ENCODE measurements around the gene TFDP3. TPM values are rescaled to one million over a fixed set of nuclear protein-coding genes. Genes with fewer than 3 reads are reported as not detected.

TFDP3 gene
- total RNA-seq, 1 donor: not detected

- Histone ChIP-seq H4K20me1 (ENCODE audit: insufficient read depth, low read length) (no peaks in the 10 kb centered on the region), H3K4me3 (ENCODE audit: insufficient read depth, low read length) (no peak overlapping the region), H2AFZ (ENCODE audit: low read length) (no peak overlapping the region), H3K36me3 (ENCODE audit: insufficient read depth, low read length) (no peaks in the 10 kb centered on the region), H3K4me1 (ENCODE audit: insufficient read depth, low read length) (no peaks in the 10 kb centered on the region), H3K9me3 (ENCODE audit: low read depth, low read length) (no peaks in the 10 kb centered on the region), H3K27me3 (ENCODE audit: insufficient read depth, low read length) (peaks cover 10% of the 10 kb centered on the region), H3K79me2 (ENCODE audit: insufficient read depth, low read length) (no peaks in the 10 kb centered on the region), H3K4me2 (ENCODE audit: insufficient read depth, low read length) (no peak overlapping the region), H3K27ac (ENCODE audit: low read depth, low read length) (no peak overlapping the region)
- TF ChIP-seq CTCF (IDR thresholded peaks at IDR 0.05; ENCODE audit: extremely low read depth, low read depth, low read length): no peak
- no peak for DNase-seq (ENCODE audit: insufficient read length, low spot score, missing footprints)
Observed at GRCh38 chrX:133229361-133229760, 11.2 kb upstream of the TFDP3 start.

GRCh38 chrX:133215747-133216146 is 2.4 kb downstream of the TFDP3 start:
- Histone ChIP-seq H3K27me3 (ENCODE audit: insufficient read depth, low read length) (peaks cover 6% of the 10 kb centered on the region), H3K27ac (ENCODE audit: low read depth, low read length) (no peak overlapping the region), H3K4me2 (ENCODE audit: insufficient read depth, low read length) (no peak overlapping the region), H3K4me3 (ENCODE audit: insufficient read depth, low read length) (no peak overlapping the region), H3K9me3 (ENCODE audit: low read depth, low read length) (no peaks in the 10 kb centered on the region), H3K4me1 (ENCODE audit: insufficient read depth, low read length) (no peaks in the 10 kb centered on the region), H3K36me3 (ENCODE audit: insufficient read depth, low read length) (no peaks in the 10 kb centered on the region), H2AFZ (ENCODE audit: low read length) (no peak overlapping the region), H3K79me2 (ENCODE audit: insufficient read depth, low read length) (no peaks in the 10 kb centered on the region), H4K20me1 (ENCODE audit: insufficient read depth, low read length) (no peaks in the 10 kb centered on the region)
- no peak for DNase-seq (ENCODE audit: insufficient read length, low spot score, missing footprints)
- peak; percentile 46 for TF ChIP-seq CTCF (IDR thresholded peaks at IDR 0.05; ENCODE audit: extremely low read depth, low read depth, low read length)

- Histone ChIP-seq H2AFZ (ENCODE audit: low read length) (no peak overlapping the region), H3K4me2 (ENCODE audit: insufficient read depth, low read length) (no peak overlapping the region), H3K27ac (ENCODE audit: low read depth, low read length) (no peak overlapping the region), H3K79me2 (ENCODE audit: insufficient read depth, low read length) (no peaks in the 10 kb centered on the region), H3K4me1 (ENCODE audit: insufficient read depth, low read length) (no peaks in the 10 kb centered on the region), H3K27me3 (ENCODE audit: insufficient read depth, low read length) (peaks cover 5% of the 10 kb centered on the region), H3K36me3 (ENCODE audit: insufficient read depth, low read length) (no peaks in the 10 kb centered on the region), H3K9me3 (ENCODE audit: low read depth, low read length) (no peaks in the 10 kb centered on the region), H4K20me1 (ENCODE audit: insufficient read depth, low read length) (no peaks in the 10 kb centered on the region), H3K4me3 (ENCODE audit: insufficient read depth, low read length) (no peak overlapping the region)
- TF ChIP-seq CTCF (IDR thresholded peaks at IDR 0.05; ENCODE audit: extremely low read depth, low read depth, low read length): no peak
- DNase-seq (ENCODE audit: insufficient read length, low spot score, missing footprints): no peak
Observed at GRCh38 chrX:133215017-133215416, 3.1 kb downstream of the TFDP3 start.

GRCh38 chrX:133214301-133214700 is 3.9 kb downstream of the TFDP3 start:
- H3K36me3 ChIP-seq (ENCODE audit: insufficient read depth, low read length): no peaks in the 10 kb centered on the region
- no peaks in the 10 kb centered on the region for H3K9me3 ChIP-seq (ENCODE audit: low read depth, low read length)
- TF ChIP-seq CTCF (IDR thresholded peaks at IDR 0.05; ENCODE audit: extremely low read depth, low read depth, low read length): no peak
- no peak for DNase-seq (ENCODE audit: insufficient read length, low spot score, missing footprints)
- H2AFZ ChIP-seq (ENCODE audit: low read length): no peak overlapping the region
- H3K4me3 ChIP-seq (ENCODE audit: insufficient read depth, low read length): no peak overlapping the region
- no peaks in the 10 kb centered on the region for H4K20me1 ChIP-seq (ENCODE audit: insufficient read depth, low read length)
- no peaks in the 10 kb centered on the region for H3K4me1 ChIP-seq (ENCODE audit: insufficient read depth, low read length)
- peaks cover 5% of the 10 kb centered on the region for H3K27me3 ChIP-seq (ENCODE audit: insufficient read depth, low read length)
- H3K27ac ChIP-seq (ENCODE audit: low read depth, low read length): no peak overlapping the region
- H3K4me2 ChIP-seq (ENCODE audit: insufficient read depth, low read length): no peak overlapping the region
- no peaks in the 10 kb centered on the region for H3K79me2 ChIP-seq (ENCODE audit: insufficient read depth, low read length)
